Measurements from ENCODE around the gene AIDA.
A peak's percentile ranks its signal among the peaks of the same experiment; 100 is the strongest.

GRCh38 chr1:222706815-222707214 is 5.5 kb downstream of the AIDA start:
- TF ChIP-seq, protein P1, sequence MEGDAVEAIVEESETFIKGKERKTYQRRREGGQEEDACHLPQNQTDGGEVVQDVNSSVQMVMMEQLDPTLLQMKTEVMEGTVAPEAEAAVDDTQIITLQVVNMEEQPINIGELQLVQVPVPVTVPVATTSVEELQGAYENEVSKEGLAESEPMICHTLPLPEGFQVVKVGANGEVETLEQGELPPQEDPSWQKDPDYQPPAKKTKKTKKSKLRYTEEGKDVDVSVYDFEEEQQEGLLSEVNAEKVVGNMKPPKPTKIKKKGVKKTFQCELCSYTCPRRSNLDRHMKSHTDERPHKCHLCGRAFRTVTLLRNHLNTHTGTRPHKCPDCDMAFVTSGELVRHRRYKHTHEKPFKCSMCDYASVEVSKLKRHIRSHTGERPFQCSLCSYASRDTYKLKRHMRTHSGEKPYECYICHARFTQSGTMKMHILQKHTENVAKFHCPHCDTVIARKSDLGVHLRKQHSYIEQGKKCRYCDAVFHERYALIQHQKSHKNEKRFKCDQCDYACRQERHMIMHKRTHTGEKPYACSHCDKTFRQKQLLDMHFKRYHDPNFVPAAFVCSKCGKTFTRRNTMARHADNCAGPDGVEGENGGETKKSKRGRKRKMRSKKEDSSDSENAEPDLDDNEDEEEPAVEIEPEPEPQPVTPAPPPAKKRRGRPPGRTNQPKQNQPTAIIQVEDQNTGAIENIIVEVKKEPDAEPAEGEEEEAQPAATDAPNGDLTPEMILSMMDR (IDR thresholded peaks at IDR 0.05) = peak in 2 of 5 experiments; percentile 16 to 20
- TF ChIP-seq POLR2A (IDR thresholded peaks at IDR 0.05) (no peak), POLR2AphosphoS5 (IDR thresholded peaks at IDR 0.05) (no peak), EP300 (IDR thresholded peaks at IDR 0.05; ENCODE audit: low read depth) (no peak)
